ENCODE results near the gene RREB1.

GRCh38 chr6:7124636-7125035 lies 16.9 kb downstream of the RREB1 start:
- TF ChIP-seq, protein P1, sequence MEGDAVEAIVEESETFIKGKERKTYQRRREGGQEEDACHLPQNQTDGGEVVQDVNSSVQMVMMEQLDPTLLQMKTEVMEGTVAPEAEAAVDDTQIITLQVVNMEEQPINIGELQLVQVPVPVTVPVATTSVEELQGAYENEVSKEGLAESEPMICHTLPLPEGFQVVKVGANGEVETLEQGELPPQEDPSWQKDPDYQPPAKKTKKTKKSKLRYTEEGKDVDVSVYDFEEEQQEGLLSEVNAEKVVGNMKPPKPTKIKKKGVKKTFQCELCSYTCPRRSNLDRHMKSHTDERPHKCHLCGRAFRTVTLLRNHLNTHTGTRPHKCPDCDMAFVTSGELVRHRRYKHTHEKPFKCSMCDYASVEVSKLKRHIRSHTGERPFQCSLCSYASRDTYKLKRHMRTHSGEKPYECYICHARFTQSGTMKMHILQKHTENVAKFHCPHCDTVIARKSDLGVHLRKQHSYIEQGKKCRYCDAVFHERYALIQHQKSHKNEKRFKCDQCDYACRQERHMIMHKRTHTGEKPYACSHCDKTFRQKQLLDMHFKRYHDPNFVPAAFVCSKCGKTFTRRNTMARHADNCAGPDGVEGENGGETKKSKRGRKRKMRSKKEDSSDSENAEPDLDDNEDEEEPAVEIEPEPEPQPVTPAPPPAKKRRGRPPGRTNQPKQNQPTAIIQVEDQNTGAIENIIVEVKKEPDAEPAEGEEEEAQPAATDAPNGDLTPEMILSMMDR (IDR thresholded peaks at IDR 0.05), result no peak
- TF ChIP-seq POLR2A (IDR thresholded peaks at IDR 0.05), result no peak

Measured in adrenal gland (tissue), 5 donors.